WERI-Rb-1 (cell line): ENCODE measurements around the gene PRLH.

Experiments
- DNase-seq: peaks from one replicate; pipeline ENCODE4 v3.0.0-alpha.2; 2020
- H3K27ac ChIP-seq: fragments of 250-450 bp; sonication (Bioruptor Pico); 2 replicates; pipeline ENCODE4 v1.5.1; 2020; ENCODE audit warnings: mild to moderate bottlenecking, moderate library complexity
- H3K27me3 ChIP-seq: fragments of 250-450 bp; sonication (Bioruptor Pico); 2 replicates; pipeline ENCODE4 v1.5.1; 2021; ENCODE audit warnings: mild to moderate bottlenecking, low read depth, moderate library complexity; ENCODE audit not compliant: insufficient read depth, severe bottlenecking
- H3K36me3 ChIP-seq: fragments of 250-450 bp; sonication (Bioruptor Pico); 2 replicates; pipeline ENCODE4 v1.5.1; 2020; ENCODE audit warnings: mild to moderate bottlenecking, moderate library complexity
- H3K4me3 ChIP-seq: 2 replicates; pipeline ENCODE4 v1.5.1; 2011; ENCODE audit warnings: low read depth, mild to moderate bottlenecking, control low read depth, low read length
- H3K9me3 ChIP-seq: fragments of 250-450 bp; sonication (Bioruptor Pico); 2 replicates; pipeline ENCODE4 v1.5.1; 2021; ENCODE audit warnings: mild to moderate bottlenecking, moderate library complexity; ENCODE audit not compliant: severe bottlenecking
- TF ChIP-seq, protein P1 (sequence below): IDR thresholded peaks from 2 replicates; pipeline ENCODE4 v1.5.1; 2011; ENCODE audit warnings: low read depth, mild to moderate bottlenecking, control low read depth, inconsistent platforms, low read length

PRLH gene

DNA sequence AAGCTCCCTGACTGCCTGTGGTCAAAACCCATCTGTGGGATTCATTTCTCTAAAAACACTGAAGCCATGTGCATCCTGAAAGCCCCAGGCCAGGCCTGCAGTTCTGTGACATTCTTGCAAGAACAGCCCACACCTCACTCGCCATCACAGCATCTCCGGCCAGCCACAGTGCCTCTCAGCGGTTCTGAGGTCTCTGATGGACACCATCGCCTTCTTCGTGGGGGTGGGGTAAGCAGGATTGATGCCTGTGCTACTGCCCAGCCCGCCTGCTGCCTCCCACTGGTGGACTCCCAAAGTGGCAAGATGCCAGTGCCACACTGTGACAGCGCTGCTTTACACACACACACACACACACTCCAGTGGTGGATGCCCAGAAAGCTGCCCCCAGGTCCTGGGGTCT is 5.2 kb upstream of the PRLH start:
- Histone ChIP-seq H3K9me3 (peaks cover 2% of the 10 kb centered on the region), H3K27me3 (peaks cover 87% of the 10 kb centered on the region), H3K27ac (no peak overlapping the region), H3K4me3 (no peak overlapping the region), H3K36me3 (no peaks in the 10 kb centered on the region)
- no peak for DNase-seq
- TF ChIP-seq, protein P1, sequence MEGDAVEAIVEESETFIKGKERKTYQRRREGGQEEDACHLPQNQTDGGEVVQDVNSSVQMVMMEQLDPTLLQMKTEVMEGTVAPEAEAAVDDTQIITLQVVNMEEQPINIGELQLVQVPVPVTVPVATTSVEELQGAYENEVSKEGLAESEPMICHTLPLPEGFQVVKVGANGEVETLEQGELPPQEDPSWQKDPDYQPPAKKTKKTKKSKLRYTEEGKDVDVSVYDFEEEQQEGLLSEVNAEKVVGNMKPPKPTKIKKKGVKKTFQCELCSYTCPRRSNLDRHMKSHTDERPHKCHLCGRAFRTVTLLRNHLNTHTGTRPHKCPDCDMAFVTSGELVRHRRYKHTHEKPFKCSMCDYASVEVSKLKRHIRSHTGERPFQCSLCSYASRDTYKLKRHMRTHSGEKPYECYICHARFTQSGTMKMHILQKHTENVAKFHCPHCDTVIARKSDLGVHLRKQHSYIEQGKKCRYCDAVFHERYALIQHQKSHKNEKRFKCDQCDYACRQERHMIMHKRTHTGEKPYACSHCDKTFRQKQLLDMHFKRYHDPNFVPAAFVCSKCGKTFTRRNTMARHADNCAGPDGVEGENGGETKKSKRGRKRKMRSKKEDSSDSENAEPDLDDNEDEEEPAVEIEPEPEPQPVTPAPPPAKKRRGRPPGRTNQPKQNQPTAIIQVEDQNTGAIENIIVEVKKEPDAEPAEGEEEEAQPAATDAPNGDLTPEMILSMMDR, result no peak

DNA sequence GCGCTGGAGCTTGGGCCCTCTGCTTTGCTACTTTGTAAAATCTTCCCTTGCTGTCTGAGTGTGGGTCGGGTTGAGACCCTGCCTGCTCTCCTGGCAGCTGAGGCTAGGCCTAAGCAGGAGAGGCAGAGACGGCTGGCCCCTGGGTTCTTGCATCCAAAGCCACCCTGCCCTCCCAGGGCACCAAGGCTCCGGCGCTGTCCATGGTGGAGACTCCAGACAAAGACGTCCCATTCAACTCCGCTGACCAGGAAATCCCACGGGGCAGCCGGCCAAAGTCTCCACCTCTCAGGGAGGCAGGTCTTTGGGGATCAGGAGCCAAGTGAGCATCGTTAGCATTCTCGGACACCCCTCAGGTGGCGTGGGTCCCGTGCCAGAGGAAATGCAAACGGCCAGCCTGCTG is 2.6 kb upstream of the PRLH start:
- Histone ChIP-seq H3K27me3 (peaks cover 89% of the 10 kb centered on the region), H3K27ac (no peak overlapping the region), H3K36me3 (no peaks in the 10 kb centered on the region), H3K9me3 (no peaks in the 10 kb centered on the region), H3K4me3 (no peak overlapping the region)
- TF ChIP-seq, protein P1, result no peak
- no peak for DNase-seq

GRCh38 chr2:237564526-237565131 is 1.7 kb upstream of the PRLH start:
- no peak overlapping the region for H3K27ac ChIP-seq
- DNase-seq, result no peak
- H3K27me3 ChIP-seq, result peaks cover 89% of the 10 kb centered on the region
- no peak overlapping the region for H3K4me3 ChIP-seq
- H3K36me3 ChIP-seq, result no peaks in the 10 kb centered on the region
- H3K9me3 ChIP-seq, result no peaks in the 10 kb centered on the region
- TF ChIP-seq, protein P1, result no peak

DNA sequence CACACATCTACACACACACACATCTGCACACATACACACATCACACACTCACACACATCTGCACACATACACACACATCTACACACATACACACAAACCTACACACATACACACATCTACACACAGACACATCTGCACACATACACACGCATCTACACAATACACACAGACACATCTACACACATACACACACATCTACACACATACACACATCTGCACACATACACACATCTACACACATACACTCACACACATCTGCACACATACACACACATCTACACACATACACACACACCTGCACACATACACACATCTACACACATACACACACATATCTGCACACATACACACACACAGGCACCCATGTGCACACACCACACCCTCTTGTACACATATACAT is 400 bp upstream of the PRLH start:
- Histone ChIP-seq H3K27ac (no peak overlapping the region), H3K36me3 (no peaks in the 10 kb centered on the region), H3K4me3 (no peak overlapping the region), H3K9me3 (no peaks in the 10 kb centered on the region), H3K27me3 (peaks cover 86% of the 10 kb centered on the region)
- TF ChIP-seq, protein P1, result no peak
- no peak for DNase-seq

DNA sequence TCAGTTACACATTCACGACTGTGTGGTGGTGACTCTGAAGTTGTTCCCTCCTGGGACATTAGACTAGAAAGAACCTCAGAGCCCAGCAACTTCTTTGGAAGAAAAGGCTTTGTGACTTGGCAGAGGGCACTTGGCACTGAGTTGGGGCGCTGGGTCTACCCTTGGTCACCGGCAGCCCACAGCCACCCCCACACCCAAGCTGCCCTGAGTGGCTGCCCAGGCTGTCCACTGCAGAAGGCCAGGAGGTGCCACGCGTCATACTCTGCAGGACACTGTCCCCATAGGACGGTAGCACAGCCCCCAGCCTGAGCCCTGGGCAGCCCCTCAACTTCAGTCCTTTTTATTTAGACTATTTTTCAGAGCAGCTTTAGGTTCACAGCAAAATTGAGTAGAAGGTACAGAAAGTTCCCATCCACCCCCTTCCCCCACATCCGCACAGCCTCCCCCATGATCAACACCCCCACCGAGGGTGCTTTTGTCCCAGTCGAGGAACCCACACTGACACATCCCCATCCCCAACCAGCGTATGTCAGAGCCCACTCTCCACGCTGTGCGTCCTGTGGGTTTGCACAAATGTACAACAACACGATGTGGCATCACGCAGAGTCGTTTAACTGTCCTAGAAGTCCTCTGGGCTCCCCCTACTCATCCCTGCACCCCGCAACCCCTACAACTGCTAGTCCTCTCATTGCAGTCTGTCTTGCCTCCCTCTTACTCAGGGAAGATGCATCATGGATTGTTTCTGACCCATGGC is 1.1 kb downstream of the PRLH start:
- no peak overlapping the region for H3K4me3 ChIP-seq
- no peak overlapping the region for H3K27ac ChIP-seq
- H3K27me3 ChIP-seq, result peaks cover 75% of the 10 kb centered on the region
- H3K36me3 ChIP-seq, result no peaks in the 10 kb centered on the region
- DNase-seq, result no peak
- TF ChIP-seq, protein P1, result no peak
- H3K9me3 ChIP-seq, result no peaks in the 10 kb centered on the region
